Transverse colon (tissue), 4 donors: ENCODE data around the gene HOXB6. TPM values are rescaled to one million over a fixed set of nuclear protein-coding genes. Genes with fewer than 3 reads are reported as not detected.

ENCODE experiments used
- DNase-seq: peaks from one replicate; pipeline ENCODE4 v3.0.0-alpha.2; 2019
- H3K27ac ChIP-seq, 4 donors: fragments of 200-600 bp; sonication (generic); 2 replicates each; pipeline ENCODE4 v1.5.1; 2016 to 2018; ENCODE audit warnings: inconsistent platforms in 4 of 4
- H3K27me3 ChIP-seq: fragments of 200-600 bp; sonication (generic); 2 replicates; pipeline ENCODE4 v1.5.1; 2017; ENCODE audit warnings: inconsistent platforms
- H3K36me3 ChIP-seq, 4 donors: fragments of 200-600 bp; sonication (generic); 2 replicates each; pipeline ENCODE4 v1.5.1; 2017 to 2019; ENCODE audit warnings: inconsistent platforms in 4 of 4
- H3K4me1 ChIP-seq, 4 donors: fragments of 200-600 bp; sonication (generic); 2 replicates each; pipeline ENCODE4 v1.5.1; 2017 to 2020; ENCODE audit warnings: inconsistent platforms in 4 of 4
- H3K4me3 ChIP-seq, 4 donors: fragments of 200-600 bp; sonication (generic); 1 replicate in 1 of 4; 2 replicates in 3 of 4; pipeline versions ENCODE4 v1.5.1 to v1.6.1; 2017 to 2019; ENCODE audit warnings: inconsistent platforms in 4 of 4
- H3K9me3 ChIP-seq, 2 donors: fragments of 200-600 bp; sonication (generic); 2 replicates each; pipeline ENCODE4 v1.5.1; 2017 to 2019; ENCODE audit warnings: inconsistent platforms in 2 of 2
- EP300 ChIP-seq: sonication (generic); formaldehyde crosslinking; IDR thresholded peaks from one replicate; pipeline ENCODE4 v1.6.1; 2017; ENCODE audit warnings: antibody characterized with exemption, low read depth
- POLR2A ChIP-seq: fragments of 450-650 bp; IDR thresholded peaks from one replicate; pipeline ENCODE4 v1.6.1; 2016; ENCODE audit warnings: antibody characterized with exemption, mild to moderate bottlenecking, moderate library complexity
- POLR2AphosphoS5 ChIP-seq, 3 donors: sonication (generic); formaldehyde crosslinking; IDR thresholded peaks; one replicate each; pipeline ENCODE4 v1.6.1; 2016; ENCODE audit warnings: antibody characterized with exemption in 3 of 3
- WGBS, 2 donors: methylation state at CpG; one replicate each; pipeline ENCODE4 v1.1.5; 2018; ENCODE audit warnings: low coverage in 1 of 2; 5-methylcytosine and 5-hydroxymethylcytosine counted together
- in situ Hi-C, 4 donors: fragments of 200-750 bp; cut with MboI; loops; one replicate each; pipeline versions ENCODE4 v1.15.0 to v1.15.1; 2017; ENCODE audit warnings: low sequenced_read_pairs in 3 of 4, low pct_ligation_motif_present in 1 of 4, low pct_unique_long_range_greater_than_20kb in 1 of 4
- intact Hi-C: fragments of 100-400 bp; cut with DNase I; formaldehyde crosslinking; loops from one replicate; pipeline ENCODE4 v1.15.1; 2023; ENCODE audit warnings: low total_unique reads
- total RNA-seq, 4 donors: library from RNA; depleted of rRNA; stranded (reverse); fragments of >200 nt; gene quantifications; one replicate each; pipeline ENCODE4 v1.1.0, GENCODE V29; 2016
- TF ChIP-seq, protein P1 (sequence below), 5 experiments: fragments of 200-600 bp in 3 of 5; fragments of 450-650 bp in 2 of 5; sonication (generic) in 3 of 5; IDR thresholded peaks; 1 replicate in 2 of 5; 2 replicates in 3 of 5; pipeline ENCODE4 v1.5.1; 2016 to 2017; ENCODE audit warnings: antibody characterized with exemption in 5 of 5, inconsistent platforms in 3 of 5, mild to moderate bottlenecking in 2 of 5, moderate library complexity in 1 of 5

HOXB6 gene
- total RNA-seq, 4 donors from 2014 or later, result 42.7 to 78.4 (median 62.5) TPM

DNA sequence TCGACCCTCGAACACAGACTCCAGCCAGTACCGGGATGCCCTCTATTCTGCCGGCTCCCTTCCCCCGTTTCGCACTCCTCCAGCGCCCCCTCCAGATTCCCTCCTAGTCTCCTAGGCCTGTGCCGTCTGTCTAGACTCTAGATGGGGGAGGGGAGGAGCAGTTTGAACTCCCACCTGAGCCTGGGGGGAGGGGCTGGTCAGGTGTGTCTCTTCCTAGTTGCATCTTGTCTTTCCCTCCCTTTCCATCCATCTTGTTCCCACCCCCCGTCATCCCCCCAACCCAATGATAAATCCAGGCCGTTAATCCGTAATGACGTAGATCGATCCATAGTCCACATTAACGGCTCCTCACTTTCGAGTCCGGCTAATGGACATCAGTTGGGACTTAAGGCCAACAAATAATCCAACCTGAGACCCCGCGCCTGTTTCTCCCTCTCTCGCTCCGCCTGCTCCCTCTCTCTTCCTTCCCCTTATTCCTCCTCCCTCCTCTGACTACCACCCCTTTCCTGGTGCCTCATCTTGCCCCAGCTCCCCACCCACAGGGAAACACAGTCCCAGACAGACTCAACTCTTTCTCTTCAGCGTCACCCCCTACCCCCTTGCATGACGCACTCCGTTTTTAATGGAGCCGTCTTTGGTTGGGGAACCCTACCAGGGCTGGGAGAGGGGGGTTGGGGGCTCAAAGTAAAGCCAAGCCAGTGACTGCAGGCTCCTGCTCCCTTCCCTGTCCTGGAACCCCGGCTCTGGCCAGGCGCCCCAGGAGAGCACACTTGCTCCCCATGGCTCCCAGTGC, 7.9 kb downstream of the HOXB6 start:
- peak in 1 of 3 donors; percentile 16 for TF ChIP-seq POLR2AphosphoS5 (IDR thresholded peaks at IDR 0.05)
- no peak for TF ChIP-seq POLR2A
- 20 to 43% methylated on average over 5 to 26 of the region's 26 CpGs for WGBS, 2 donors
- no peaks in the 10 kb centered on the region for H3K9me3 ChIP-seq
- H3K27me3 ChIP-seq, result peaks cover 11% of the 10 kb centered on the region
- peak overlapping the region; percentile 89 to 95 (median 92) for H3K27ac ChIP-seq
- intact Hi-C loops (loop anchor here (5.0 kb wide), 1 partner anchor 245 kb away; no protein-coding TSS in a partner anchor), in situ Hi-C loops (loop anchor here in 2 of 4 donors (10.0 kb wide), 2 partner anchors 102 to 252 kb away; no protein-coding TSS in a partner anchor)
- peaks cover 0 to 5% (median 0%) of the 10 kb centered on the region in 4 donors for H3K36me3 ChIP-seq
- H3K4me3 ChIP-seq, result peak overlapping the region; percentile 26 to 57 (median 44)
- no peak for DNase-seq
- peaks cover 15 to 91% (median 52%) of the 10 kb centered on the region in 4 donors for H3K4me1 ChIP-seq

DNA sequence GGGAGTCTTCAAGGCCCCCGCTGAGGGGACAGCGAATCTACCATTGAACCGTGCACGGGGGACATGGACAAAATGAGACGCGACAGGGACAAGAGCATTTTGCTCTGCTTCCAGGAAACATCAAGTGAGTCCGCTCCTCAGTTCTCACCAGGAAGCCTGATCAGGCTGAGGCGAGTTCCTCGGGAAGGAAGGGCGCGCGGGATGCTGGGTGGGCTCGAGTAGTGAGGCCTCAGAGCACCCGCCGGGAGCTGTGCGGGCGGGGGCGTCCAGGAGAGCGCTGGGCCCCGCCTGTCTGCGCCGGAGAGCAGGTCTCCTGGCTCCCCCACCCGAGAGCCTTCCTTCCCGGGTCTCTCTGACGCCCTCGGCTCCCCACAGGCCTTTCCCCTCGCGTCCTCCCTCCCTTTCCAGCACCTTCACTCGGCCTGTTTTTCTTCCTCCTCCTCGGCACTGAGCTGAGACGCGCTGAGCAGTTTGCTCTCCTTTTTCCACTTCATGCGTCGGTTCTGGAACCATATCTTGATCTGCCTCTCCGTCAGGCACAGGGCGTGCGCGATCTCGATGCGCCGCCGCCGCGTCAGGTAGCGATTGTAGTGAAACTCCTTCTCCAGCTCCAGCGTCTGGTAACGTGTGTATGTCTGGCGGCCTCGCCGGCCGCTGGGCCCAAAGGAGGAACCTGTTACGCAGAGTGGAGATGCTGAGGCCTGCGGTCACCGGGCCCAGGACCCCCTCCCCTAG, 8.6 kb downstream of the HOXB6 start:
- TF ChIP-seq EP300 (no peak), POLR2A (no peak), POLR2AphosphoS5 (IDR thresholded peaks at IDR 0.05) (no peak)
- TF ChIP-seq, protein P1, sequence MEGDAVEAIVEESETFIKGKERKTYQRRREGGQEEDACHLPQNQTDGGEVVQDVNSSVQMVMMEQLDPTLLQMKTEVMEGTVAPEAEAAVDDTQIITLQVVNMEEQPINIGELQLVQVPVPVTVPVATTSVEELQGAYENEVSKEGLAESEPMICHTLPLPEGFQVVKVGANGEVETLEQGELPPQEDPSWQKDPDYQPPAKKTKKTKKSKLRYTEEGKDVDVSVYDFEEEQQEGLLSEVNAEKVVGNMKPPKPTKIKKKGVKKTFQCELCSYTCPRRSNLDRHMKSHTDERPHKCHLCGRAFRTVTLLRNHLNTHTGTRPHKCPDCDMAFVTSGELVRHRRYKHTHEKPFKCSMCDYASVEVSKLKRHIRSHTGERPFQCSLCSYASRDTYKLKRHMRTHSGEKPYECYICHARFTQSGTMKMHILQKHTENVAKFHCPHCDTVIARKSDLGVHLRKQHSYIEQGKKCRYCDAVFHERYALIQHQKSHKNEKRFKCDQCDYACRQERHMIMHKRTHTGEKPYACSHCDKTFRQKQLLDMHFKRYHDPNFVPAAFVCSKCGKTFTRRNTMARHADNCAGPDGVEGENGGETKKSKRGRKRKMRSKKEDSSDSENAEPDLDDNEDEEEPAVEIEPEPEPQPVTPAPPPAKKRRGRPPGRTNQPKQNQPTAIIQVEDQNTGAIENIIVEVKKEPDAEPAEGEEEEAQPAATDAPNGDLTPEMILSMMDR (IDR thresholded peaks at IDR 0.05), result no peak
- H3K36me3 ChIP-seq, result peaks cover 0 to 5% (median 0%) of the 10 kb centered on the region in 4 donors
- peaks cover 15 to 91% (median 50%) of the 10 kb centered on the region in 4 donors for H3K4me1 ChIP-seq
- peak overlapping the region; percentile 26 to 57 (median 44) for H3K4me3 ChIP-seq
- in situ Hi-C loops, result loop anchor here in 2 of 4 donors (10.0 kb wide), 2 partner anchors 101 to 251 kb away; no protein-coding TSS in a partner anchor
- no peaks in the 10 kb centered on the region for H3K9me3 ChIP-seq
- intact Hi-C loops, result loop anchor here (5.0 kb wide), 1 partner anchor 244 kb away; no protein-coding TSS in a partner anchor
- 31 to 50% methylated on average over 9 to 50 of the region's 54 CpGs for WGBS, 2 donors
- DNase-seq, result no peak
- H3K27me3 ChIP-seq, result peaks cover 5% of the 10 kb centered on the region
- peak overlapping the region; percentile 89 to 95 (median 92) for H3K27ac ChIP-seq

DNA sequence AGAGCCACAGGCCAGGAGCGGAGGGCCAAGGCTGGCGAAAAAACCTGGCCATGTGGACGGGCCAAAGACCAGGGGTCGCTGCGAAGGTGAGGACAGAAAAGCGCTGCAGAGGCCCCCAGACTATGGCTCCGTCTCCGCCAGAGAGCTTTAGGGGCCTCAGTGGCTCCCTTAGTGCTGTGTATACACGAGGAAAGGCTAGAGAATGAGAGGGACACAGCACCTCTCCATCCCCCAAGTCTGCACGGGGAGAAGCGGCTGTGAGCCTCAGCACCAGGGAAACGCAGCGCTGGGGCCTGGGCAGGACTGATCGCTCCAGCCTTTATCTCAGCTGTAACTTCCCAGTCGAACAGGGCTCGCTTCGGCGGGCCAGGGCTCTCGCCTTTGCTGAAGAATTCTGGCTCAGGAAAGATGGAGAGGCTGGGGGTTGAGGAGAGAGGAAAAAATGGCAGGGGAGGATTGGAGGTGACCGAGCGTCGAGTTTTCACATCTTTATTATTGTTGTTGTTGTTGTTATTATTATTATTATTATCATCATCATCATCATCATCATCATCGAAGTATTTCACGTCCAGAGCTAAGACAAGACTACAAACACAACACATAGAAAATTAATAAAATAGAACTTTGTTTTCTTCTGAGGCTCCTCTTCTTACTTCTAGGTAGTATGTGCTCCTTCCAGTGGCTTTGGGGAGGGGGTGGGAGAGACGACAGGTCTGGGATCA, 9.3 kb downstream of the HOXB6 start:
- intact Hi-C loops, result loop anchor here (5.0 kb wide), 1 partner anchor 243 kb away; no protein-coding TSS in a partner anchor
- no peak for DNase-seq
- Histone ChIP-seq H3K27me3 (peaks cover 5% of the 10 kb centered on the region), H3K27ac (peak overlapping the region; percentile 89 to 95 (median 92)), H3K4me1 (peaks cover 15 to 91% (median 50%) of the 10 kb centered on the region in 4 donors), H3K36me3 (peaks cover 0 to 5% (median 0%) of the 10 kb centered on the region in 4 donors), H3K9me3 (no peaks in the 10 kb centered on the region), H3K4me3 (peak overlapping the region in 2 of 4 donors; percentile 45 to 64)
- in situ Hi-C loops, result loop anchor here in 2 of 4 donors (10.0 kb wide), 2 partner anchors 101 to 251 kb away; no protein-coding TSS in a partner anchor
- TF ChIP-seq POLR2AphosphoS5 (IDR thresholded peaks at IDR 0.05) (no peak), POLR2A (no peak), EP300 (no peak)
- TF ChIP-seq, protein P1 (IDR thresholded peaks at IDR 0.05), result no peak
- WGBS, 2 donors, result 66 to 76% methylated on average over 12 to 25 of the region's 25 CpGs
